Chondrocyte (in vitro differentiated cells): ENCODE measurements around the gene ELP5. TPM values are rescaled to one million over a fixed set of nuclear protein-coding genes. Genes with fewer than 3 reads are reported as not detected.
A peak's percentile ranks its signal among the peaks of the same experiment; 100 is the strongest.

ENCODE experiments used
- DNase-seq: peaks from one replicate; pipeline ENCODE4 v3.0.0; 2021; ENCODE audit warnings: mixed read lengths, low spot score
- H3K27ac Mint-ChIP-seq: one replicate; pipeline ENCODE4 v1.8.0; 2021; ENCODE audit warnings: mild to moderate bottlenecking, moderate library complexity, mixed read lengths; ENCODE audit not compliant: unreplicated experiment
- H3K27me3 Mint-ChIP-seq: 2 replicates; pipeline ENCODE4 v1.8.0; 2021; ENCODE audit warnings: low read depth, mixed read lengths
- H3K36me3 Mint-ChIP-seq: 2 replicates; pipeline ENCODE4 v1.8.0; 2021; ENCODE audit warnings: low read depth, mixed read lengths
- H3K4me1 Mint-ChIP-seq: 2 replicates; pipeline ENCODE4 v1.8.0; 2021; ENCODE audit warnings: low read depth, mild to moderate bottlenecking, mixed read lengths
- H3K4me3 Mint-ChIP-seq: one replicate; pipeline ENCODE4 v1.8.0; 2021; ENCODE audit warnings: mild to moderate bottlenecking, moderate library complexity, mixed read lengths; ENCODE audit not compliant: unreplicated experiment
- H3K9me3 Mint-ChIP-seq: 2 replicates; pipeline ENCODE4 v1.8.0; 2021; ENCODE audit warnings: low read depth, mixed read lengths
- microRNA-seq: library from miRNA; unstranded; fragments of <30 nt; microRNA quantifications from one replicate; pipeline ENCODE4 v1.2.0, GENCODE V29; 2020; ENCODE audit warnings: borderline number of aligned reads
- total RNA-seq: library from RNA; stranded (reverse); gene quantifications from 3 replicates; pipeline ENCODE4 v1.2.1, GENCODE V29; 2021
- TF ChIP-seq, protein P1 (sequence below): fragments of 200-600 bp; sonication (generic); IDR thresholded peaks from 2 replicates; pipeline ENCODE4 v1.5.0; 2021; ENCODE audit warnings: antibody characterized with exemption, mild to moderate bottlenecking, moderate library complexity

ELP5 gene
- total RNA-seq, 1 donor from 2014 or later: 24.9 TPM

DNA sequence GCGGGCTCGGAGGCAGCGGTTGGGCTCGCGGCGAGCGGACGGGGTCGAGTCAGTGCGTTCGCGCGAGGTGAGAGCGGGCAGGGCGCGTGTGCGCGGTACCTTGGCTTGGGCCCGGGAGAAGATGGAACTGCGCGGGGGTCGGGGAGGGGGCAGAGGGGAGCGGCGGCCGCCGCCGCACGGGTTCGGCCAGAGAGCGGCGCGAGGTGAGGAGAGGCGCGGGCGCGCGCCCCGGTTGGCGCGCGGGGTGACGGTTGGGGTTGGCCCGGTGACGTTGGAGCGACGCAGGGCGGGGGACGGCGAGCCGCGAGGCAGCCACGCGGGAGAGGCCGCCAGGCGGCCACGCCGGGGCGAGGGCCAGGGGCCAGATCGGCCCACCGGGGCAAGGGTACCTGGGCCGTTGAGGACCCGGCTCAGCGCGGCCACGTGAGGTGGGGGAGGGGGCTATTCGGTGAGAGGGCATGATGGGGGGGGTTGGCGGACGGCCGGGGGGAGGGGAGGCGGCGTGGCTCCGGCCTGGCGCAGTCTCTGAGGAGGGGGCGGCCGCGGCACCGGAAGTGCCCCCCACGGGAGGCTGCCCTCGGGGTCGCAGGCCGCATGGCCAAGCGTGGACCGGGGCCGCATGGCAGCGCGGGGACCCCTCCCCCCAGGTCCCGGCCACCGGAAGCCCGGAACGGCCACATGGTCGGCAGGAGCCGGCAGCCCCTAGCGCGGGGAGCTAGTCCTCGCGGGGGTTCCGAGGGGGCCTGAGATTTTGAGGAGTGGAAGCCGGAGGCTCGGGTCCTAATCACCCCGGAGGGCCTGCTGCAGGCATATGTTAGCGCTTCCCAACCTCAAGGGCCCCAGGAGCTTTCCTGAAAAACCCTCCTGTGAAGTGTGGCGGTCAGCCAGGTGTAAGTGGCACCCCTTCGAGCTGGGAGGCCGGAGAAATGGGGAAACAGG, 55.9 kb downstream of the ELP5 start:
- no peak for DNase-seq
- peaks cover 34% of the 10 kb centered on the region for H3K4me1 Mint-ChIP-seq
- H3K4me3 Mint-ChIP-seq: peak overlapping the region; percentile 85
- peak overlapping the region; percentile 95 for H3K27ac Mint-ChIP-seq
- no peaks in the 10 kb centered on the region for H3K27me3 Mint-ChIP-seq
- TF ChIP-seq, protein P1, sequence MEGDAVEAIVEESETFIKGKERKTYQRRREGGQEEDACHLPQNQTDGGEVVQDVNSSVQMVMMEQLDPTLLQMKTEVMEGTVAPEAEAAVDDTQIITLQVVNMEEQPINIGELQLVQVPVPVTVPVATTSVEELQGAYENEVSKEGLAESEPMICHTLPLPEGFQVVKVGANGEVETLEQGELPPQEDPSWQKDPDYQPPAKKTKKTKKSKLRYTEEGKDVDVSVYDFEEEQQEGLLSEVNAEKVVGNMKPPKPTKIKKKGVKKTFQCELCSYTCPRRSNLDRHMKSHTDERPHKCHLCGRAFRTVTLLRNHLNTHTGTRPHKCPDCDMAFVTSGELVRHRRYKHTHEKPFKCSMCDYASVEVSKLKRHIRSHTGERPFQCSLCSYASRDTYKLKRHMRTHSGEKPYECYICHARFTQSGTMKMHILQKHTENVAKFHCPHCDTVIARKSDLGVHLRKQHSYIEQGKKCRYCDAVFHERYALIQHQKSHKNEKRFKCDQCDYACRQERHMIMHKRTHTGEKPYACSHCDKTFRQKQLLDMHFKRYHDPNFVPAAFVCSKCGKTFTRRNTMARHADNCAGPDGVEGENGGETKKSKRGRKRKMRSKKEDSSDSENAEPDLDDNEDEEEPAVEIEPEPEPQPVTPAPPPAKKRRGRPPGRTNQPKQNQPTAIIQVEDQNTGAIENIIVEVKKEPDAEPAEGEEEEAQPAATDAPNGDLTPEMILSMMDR: peak; percentile 36
- H3K9me3 Mint-ChIP-seq: no peaks in the 10 kb centered on the region
- H3K36me3 Mint-ChIP-seq: peaks cover 30% of the 10 kb centered on the region

DNA sequence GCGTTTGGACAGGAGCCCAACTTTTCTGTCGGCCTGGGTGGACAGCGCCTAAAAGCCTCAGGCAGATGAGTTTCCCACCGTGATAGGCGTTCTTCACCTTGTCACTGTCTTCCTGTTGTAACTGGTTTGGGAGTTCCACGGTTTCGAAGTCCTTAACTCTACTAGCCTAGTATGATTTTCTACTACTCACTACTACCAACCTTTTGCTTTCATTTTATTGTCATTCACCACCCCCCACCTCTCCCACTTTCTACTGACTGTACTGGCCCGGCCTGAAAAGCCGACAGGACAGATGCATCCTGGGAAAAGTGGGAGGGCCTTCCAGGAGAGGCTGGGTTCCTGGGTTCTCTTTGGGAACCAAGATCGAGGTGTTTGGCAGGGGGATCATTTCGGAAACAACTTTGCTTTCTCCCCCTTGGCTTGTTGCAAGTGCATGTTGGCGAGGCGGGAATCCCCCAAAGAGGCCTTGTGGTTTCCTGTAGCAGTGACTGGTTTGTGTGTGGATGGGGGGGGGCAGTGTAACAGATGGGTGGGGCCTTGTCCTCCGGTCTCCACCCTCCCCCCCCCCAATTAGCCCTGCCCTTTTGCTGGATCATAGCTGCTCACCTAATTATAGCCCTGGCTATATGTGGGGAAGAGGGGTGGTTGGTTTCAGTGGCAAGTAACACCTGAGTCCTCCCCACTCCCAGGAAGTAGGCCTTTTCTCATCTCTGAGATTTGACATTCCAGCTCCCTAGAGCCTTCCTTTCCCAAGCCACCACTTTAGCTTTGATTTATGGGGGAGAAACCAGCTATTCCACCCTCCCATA, 56.8 kb downstream of the ELP5 start:
- Mint-ChIP-seq H3K36me3 (peaks cover 35% of the 10 kb centered on the region), H3K4me1 (peaks cover 43% of the 10 kb centered on the region), H3K27me3 (no peaks in the 10 kb centered on the region), H3K4me3 (peak overlapping the region; percentile 85), H3K9me3 (no peaks in the 10 kb centered on the region), H3K27ac (peak overlapping the region; percentile 92)
- DNase-seq: no peak
- TF ChIP-seq, protein P1: no peak

Small RNA genes lying within 50 kb of the gene (microRNA-seq; reads per million reads assigned to microRNA genes)
- gene MIR324: 4,523 reads per million, percentile 90 among the genes with 10 or more reads in this experiment

Other genes starting within 250 kb of the ELP5 start
- gene RNASEK, start 239.6 kb upstream of the ELP5 start, total RNA-seq: 241 to 266 TPM (median 259 TPM) in 3 replicates
- not detected in 3 replicates for gene BCL6B, start 229.2 kb upstream of the ELP5 start, total RNA-seq
- gene SLC16A13, start 216.2 kb upstream of the ELP5 start, total RNA-seq: 3.5 to 5.4 TPM (median 4.8 TPM) in 3 replicates
- gene SLC16A11, start 208.1 kb upstream of the ELP5 start, total RNA-seq: 0.41 to 0.85 TPM (median 0.47 TPM) in 3 replicates
- not detected in 3 replicates for gene CLEC10A, start 172.0 kb upstream of the ELP5 start, total RNA-seq
- gene ASGR2, start 137.4 kb upstream of the ELP5 start, total RNA-seq: not detected in 3 replicates
- gene ASGR1, start 72.8 kb upstream of the ELP5 start, total RNA-seq: 0.46 to 1.9 TPM (median 0.97 TPM) in 3 replicates
- 28.3 to 34.4 TPM (median 31.3 TPM) in 3 replicates for gene DLG4, start 32.4 kb upstream of the ELP5 start, total RNA-seq
- 427 to 584 TPM (median 454 TPM) in 3 replicates for gene ACADVL, start 32.3 kb upstream of the ELP5 start, total RNA-seq
- gene DVL2, start 17.7 kb upstream of the ELP5 start, total RNA-seq: 58.8 to 65.2 TPM (median 59.5 TPM) in 3 replicates
- 49.5 to 57.8 TPM (median 53.1 TPM) in 3 replicates for gene PHF23, start 12.8 kb upstream of the ELP5 start, total RNA-seq
- 449 to 459 TPM (median 455 TPM) in 3 replicates for gene GABARAP, start 9.8 kb upstream of the ELP5 start, total RNA-seq
- 105 to 118 TPM (median 111 TPM) in 3 replicates for gene CTDNEP1, start 481 bp upstream of the ELP5 start, total RNA-seq
- 0.42 to 0.54 TPM (median 0.46 TPM) in 3 replicates for gene CLDN7, start 10.3 kb downstream of the ELP5 start, total RNA-seq
- gene SLC2A4, start 29.5 kb downstream of the ELP5 start, total RNA-seq: 0.15 to 0.38 TPM (median 0.30 TPM) in 3 replicates
- 0.56 to 0.57 TPM in 2 of 3 replicates, not detected in the other for gene YBX2, start 42.4 kb downstream of the ELP5 start, total RNA-seq
- 364 to 494 TPM (median 376 TPM) in 3 replicates for gene EIF5A, start 55.4 kb downstream of the ELP5 start, total RNA-seq
- 43.9 to 64.9 TPM (median 55.3 TPM) in 3 replicates for gene GPS2, start 63.1 kb downstream of the ELP5 start, total RNA-seq
- gene NEURL4, start 77.1 kb downstream of the ELP5 start, total RNA-seq: 28.0 to 43.3 TPM (median 32.4 TPM) in 3 replicates
- gene ACAP1, start 84.3 kb downstream of the ELP5 start, total RNA-seq: 2.9 to 6.8 TPM (median 3.7 TPM) in 3 replicates
- 16.6 to 23.3 TPM (median 23.0 TPM) in 3 replicates for gene KCTD11, start 99.9 kb downstream of the ELP5 start, total RNA-seq
- not detected in 3 replicates for gene TMEM95, start 102.9 kb downstream of the ELP5 start, total RNA-seq
- gene TNK1, start 128.9 kb downstream of the ELP5 start, total RNA-seq: 0.22 to 0.72 TPM in 2 of 3 replicates, not detected in the other
- 79.8 to 82.6 TPM (median 81.5 TPM) in 3 replicates for gene PLSCR3, start 142.3 kb downstream of the ELP5 start, total RNA-seq
- gene TMEM256, start 151.9 kb downstream of the ELP5 start, total RNA-seq: 32.8 to 42.8 TPM (median 34.3 TPM) in 3 replicates
- gene NLGN2, start 155.6 kb downstream of the ELP5 start, total RNA-seq: 45.2 to 49.8 TPM (median 46.7 TPM) in 3 replicates
- gene SPEM1, start 168.1 kb downstream of the ELP5 start, total RNA-seq: not detected in 3 replicates
- gene SPEM2, start 173.4 kb downstream of the ELP5 start, total RNA-seq: not detected in 3 replicates
- not detected in 3 replicates for gene SPEM3, start 176.6 kb downstream of the ELP5 start, total RNA-seq
- gene TMEM102, start 183.2 kb downstream of the ELP5 start, total RNA-seq: 6.9 to 9.1 TPM (median 7.7 TPM) in 3 replicates
- 5.0 to 6.0 TPM (median 5.1 TPM) in 3 replicates for gene FGF11, start 187.3 kb downstream of the ELP5 start, total RNA-seq
- 12.2 to 14.0 TPM (median 12.6 TPM) in 3 replicates for gene CHRNB1, start 192.8 kb downstream of the ELP5 start, total RNA-seq
- 50.9 to 51.9 TPM (median 51.0 TPM) in 3 replicates for gene ZBTB4, start 227.4 kb downstream of the ELP5 start, total RNA-seq
- gene SLC35G6, start 229.2 kb downstream of the ELP5 start, total RNA-seq: not detected in 3 replicates
- gene POLR2A, start 232.2 kb downstream of the ELP5 start, total RNA-seq: 113 to 121 TPM (median 115 TPM) in 3 replicates